Measurements from ENCODE around the gene VCY. TPM values are rescaled to one million over a fixed set of nuclear protein-coding genes. Genes with fewer than 3 reads are reported as not detected.
"Not testable (repeated sequence)": the region's sequence is repeated elsewhere in the genome, so short reads cannot be mapped to it uniquely, and the experiment has no call there.

Gene VCY
- total RNA-seq: not detected

GRCh38 chrY:13986373-13986772 is at the start of gene VCY:
Gene VCY (minus strand): TSS chrY:13986473. CDS start chrY:13986440, 33 bp downstream.
- DNase-seq (ENCODE audit: low spot score in 2 of 2); FAIRE-seq: not testable (repeated sequence)

GRCh38 chrY:14030395-14030794 is 44.1 kb upstream of the VCY start:
- not testable (repeated sequence) for FAIRE-seq; DNase-seq (ENCODE audit: low spot score in 2 of 2)

- not testable (repeated sequence) for FAIRE-seq; DNase-seq (ENCODE audit: low spot score in 2 of 2)
These were observed 25.6 kb upstream of the VCY start for GRCh38 chrY:14011916-14012315.

GRCh38 chrY:13942406-13942805 is 43.9 kb downstream of the VCY start:
- FAIRE-seq; DNase-seq (ENCODE audit: low spot score in 2 of 2): not testable (repeated sequence)

Other genes with a start within 250 kb of the VCY start
- not detected for gene VCY1B, start 69.8 kb upstream of the VCY start, total RNA-seq

Data from frontal cortex (tissue), 4 donors.